HCT116 (cell line): Measurements from ENCODE around the gene MICALL2.

ENCODE experiments used
- TF ChIP-seq, protein P1 (sequence below): IDR thresholded peaks from 2 replicates; pipeline ENCODE4 v1.6.1; 2012; ENCODE audit warnings: low read depth
- TF ChIP-seq, protein P2 (sequence below), 3 experiments: fragments of 200-600 bp in 1 of 3; sonication (generic) in 1 of 3; IDR thresholded peaks in 2 of 3; conservative IDR thresholded peaks in 1 of 3; 2 replicates each; pipeline ENCODE4 v1.5.1; 2012 to 2017; ENCODE audit warnings: low read depth in 2 of 3, low read length in 2 of 3, antibody characterized with exemption in 1 of 3, borderline replicate concordance in 1 of 3, control low read depth in 1 of 3, mild to moderate bottlenecking in 1 of 3, mixed read lengths in 1 of 3, mixed run types in 1 of 3, moderate library complexity in 1 of 3; ENCODE audit not compliant: insufficient read depth in 1 of 3

DNA sequence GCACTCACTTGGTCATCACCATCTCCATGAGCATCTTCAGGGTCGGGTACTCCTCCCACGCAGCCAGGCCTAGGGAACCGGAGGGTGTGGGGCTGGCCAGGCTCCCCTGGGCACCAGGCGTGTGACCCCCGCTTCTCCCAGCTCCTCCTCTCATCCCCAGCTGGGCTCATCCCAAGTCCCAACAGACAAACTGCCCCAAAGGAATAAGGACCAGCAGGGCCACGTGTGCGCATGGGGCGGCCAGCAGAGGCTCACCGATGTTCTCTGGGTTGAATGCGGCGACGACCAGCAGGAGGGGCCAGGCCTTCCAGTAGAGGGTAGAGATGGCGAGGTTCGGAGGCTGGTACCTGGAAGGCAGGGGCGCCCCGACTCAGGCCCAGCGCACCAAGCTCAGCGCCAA, 30.1 kb upstream of the MICALL2 start:
- TF ChIP-seq, protein P1, sequence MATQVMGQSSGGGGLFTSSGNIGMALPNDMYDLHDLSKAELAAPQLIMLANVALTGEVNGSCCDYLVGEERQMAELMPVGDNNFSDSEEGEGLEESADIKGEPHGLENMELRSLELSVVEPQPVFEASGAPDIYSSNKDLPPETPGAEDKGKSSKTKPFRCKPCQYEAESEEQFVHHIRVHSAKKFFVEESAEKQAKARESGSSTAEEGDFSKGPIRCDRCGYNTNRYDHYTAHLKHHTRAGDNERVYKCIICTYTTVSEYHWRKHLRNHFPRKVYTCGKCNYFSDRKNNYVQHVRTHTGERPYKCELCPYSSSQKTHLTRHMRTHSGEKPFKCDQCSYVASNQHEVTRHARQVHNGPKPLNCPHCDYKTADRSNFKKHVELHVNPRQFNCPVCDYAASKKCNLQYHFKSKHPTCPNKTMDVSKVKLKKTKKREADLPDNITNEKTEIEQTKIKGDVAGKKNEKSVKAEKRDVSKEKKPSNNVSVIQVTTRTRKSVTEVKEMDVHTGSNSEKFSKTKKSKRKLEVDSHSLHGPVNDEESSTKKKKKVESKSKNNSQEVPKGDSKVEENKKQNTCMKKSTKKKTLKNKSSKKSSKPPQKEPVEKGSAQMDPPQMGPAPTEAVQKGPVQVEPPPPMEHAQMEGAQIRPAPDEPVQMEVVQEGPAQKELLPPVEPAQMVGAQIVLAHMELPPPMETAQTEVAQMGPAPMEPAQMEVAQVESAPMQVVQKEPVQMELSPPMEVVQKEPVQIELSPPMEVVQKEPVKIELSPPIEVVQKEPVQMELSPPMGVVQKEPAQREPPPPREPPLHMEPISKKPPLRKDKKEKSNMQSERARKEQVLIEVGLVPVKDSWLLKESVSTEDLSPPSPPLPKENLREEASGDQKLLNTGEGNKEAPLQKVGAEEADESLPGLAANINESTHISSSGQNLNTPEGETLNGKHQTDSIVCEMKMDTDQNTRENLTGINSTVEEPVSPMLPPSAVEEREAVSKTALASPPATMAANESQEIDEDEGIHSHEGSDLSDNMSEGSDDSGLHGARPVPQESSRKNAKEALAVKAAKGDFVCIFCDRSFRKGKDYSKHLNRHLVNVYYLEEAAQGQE = no peak
- TF ChIP-seq, protein P2, sequence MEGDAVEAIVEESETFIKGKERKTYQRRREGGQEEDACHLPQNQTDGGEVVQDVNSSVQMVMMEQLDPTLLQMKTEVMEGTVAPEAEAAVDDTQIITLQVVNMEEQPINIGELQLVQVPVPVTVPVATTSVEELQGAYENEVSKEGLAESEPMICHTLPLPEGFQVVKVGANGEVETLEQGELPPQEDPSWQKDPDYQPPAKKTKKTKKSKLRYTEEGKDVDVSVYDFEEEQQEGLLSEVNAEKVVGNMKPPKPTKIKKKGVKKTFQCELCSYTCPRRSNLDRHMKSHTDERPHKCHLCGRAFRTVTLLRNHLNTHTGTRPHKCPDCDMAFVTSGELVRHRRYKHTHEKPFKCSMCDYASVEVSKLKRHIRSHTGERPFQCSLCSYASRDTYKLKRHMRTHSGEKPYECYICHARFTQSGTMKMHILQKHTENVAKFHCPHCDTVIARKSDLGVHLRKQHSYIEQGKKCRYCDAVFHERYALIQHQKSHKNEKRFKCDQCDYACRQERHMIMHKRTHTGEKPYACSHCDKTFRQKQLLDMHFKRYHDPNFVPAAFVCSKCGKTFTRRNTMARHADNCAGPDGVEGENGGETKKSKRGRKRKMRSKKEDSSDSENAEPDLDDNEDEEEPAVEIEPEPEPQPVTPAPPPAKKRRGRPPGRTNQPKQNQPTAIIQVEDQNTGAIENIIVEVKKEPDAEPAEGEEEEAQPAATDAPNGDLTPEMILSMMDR (IDR thresholded peaks at IDR 0.05 in 2 of 3, conservative IDR thresholded peaks at IDR 0.05 in 1 of 3; ENCODE audit: borderline replicate concordance in 1 of 3, insufficient read depth in 1 of 3, low read depth in 2 of 3, low read length in 2 of 3) = no peak
